Left lobe of liver (tissue), 2 donors: ENCODE measurements around the gene ARIH1. TPM values are rescaled to one million over a fixed set of nuclear protein-coding genes. Genes with fewer than 3 reads are reported as not detected.
A peak's percentile ranks its signal among the peaks of the same experiment; 100 is the strongest.
"Not testable (repeated sequence)": the region's sequence is repeated elsewhere in the genome, so short reads cannot be mapped to it uniquely, and the experiment has no call there.

Source experiments
- ATAC-seq: fragments of 200-7000 bp; cut with Tn5 transposase; one replicate; pipeline ENCODE4 v1.9.1; 2020; ENCODE audit warnings: mild to moderate bottlenecking, moderate library complexity
- DNase-seq: peaks from one replicate; pipeline ENCODE4 v3.0.0-alpha.2; 2020; ENCODE audit warnings: low spot score
- total RNA-seq: library from RNA; stranded (reverse); gene quantifications from one replicate; pipeline ENCODE4 v1.2.1, GENCODE V29; 2021
- donor health status: DM: no; HTN: no; CAD: no; lungs with moderate emphysema.
- donor health status: DM: no; HTN: yes; CAD: no.

ARIH1 gene
- total RNA-seq, 1 donor from 2014 or later, result 65.9 TPM

DNA sequence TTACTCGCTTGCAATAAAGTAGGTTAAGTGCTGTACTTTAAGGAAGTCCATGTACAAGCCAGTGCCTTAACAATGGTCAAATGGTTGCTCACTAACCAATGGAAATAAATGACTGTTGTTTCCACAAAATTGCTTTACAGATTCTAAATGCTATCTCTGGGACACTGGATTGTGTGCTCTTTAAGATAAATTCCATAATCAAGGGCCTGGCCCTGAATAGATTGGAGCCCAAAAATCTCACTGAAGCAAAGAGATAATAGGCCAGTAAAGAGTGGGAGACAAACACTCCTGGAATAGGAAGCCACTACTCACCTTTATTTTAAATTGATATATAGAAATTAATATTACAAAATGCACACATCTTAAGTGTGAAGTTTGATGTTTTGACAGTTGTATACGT, 118.0 kb downstream of the ARIH1 start:
- DNase-seq, result no peak
- ATAC-seq, result no peak

DNA sequence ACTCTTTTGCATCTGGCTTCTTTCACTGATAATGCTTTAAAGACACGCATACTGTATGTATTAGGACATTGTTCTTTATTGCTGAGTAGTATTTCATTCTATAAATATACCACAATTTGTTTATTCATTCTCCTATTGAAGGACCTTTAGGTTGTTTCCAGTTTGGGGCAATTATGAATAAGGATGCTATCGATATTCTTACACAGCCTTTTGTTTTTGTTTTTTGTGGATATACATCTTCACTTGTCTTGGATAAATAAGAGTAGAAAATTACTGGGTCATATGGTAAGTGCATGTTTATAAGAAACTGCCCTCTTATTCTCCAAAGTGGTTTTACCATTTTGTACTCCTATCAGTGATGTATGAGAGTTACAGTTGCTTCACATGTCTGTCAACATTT, 118.5 kb downstream of the ARIH1 start:
- no peak for ATAC-seq
- no peak for DNase-seq

DNA sequence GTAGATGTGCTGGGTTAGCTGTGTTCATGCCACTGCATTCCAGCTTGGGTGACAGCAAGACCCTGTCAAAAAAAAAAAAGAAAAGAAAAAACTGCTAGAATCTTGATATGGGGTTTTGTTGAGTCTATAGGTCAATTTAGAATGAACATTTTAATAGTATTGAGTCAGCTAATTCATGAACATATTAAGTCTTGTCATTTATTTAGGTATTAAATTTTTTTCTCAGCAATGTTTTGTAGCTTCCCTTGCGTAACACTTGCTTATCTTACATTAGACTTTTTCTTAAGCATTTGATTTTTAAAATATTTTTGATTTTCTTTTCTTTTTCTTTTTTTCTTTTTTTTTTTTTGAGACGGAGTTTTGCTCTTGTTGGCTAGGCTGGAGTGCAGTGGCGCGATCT, 119.7 kb downstream of the ARIH1 start:
- ATAC-seq, result no peak
- DNase-seq, result no peak

DNA sequence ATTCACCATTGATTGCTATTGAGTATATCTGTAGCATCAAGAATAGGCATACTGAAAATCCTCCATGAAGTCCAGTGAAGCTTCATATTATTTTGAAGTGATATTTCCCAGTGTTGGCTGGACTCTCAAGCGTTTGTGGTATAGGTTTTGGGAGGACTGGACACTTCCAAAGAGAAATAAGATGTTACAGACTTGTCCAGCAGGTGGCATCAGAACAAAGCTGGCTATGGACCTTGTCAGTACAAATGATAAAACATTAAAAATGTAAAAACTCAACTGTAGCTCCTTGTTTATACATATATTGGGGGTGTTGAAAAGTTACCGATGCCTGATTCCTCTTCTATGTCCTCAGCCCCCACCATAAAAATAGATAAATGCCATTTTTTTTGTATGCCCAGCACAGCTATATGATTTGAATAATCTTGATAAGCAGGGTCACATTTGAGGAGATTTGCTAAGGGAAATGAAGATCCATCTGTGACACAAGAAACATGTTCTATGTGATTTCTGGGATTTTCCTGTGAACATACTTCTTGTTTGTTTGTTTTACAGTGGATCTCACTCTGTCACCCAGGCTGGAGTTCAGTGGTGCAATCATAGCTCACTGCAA, 125.8 kb downstream of the ARIH1 start:
- DNase-seq (no peak), ATAC-seq (peak; percentile 88)

DNA sequence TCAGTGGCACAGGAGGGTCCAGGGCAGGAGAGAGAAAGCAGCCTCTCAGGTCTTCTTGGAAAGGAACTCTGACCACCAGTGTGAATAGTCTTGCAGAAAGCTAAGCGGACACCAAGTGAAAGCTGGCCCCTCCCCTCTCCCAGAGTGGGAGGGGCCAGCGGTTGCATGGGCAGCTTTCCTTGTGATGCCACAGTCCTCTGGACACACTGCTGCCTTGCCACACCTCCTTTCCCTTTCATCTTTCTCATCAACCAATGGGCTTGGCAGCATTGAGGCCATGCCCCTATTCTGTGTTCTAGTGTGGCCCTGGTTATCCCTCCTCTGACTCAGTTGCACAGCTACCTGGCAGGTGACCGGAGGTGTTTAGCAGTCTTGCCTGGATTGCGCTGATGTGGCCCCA, 130.7 kb downstream of the ARIH1 start:
- ATAC-seq, result no peak

DNA sequence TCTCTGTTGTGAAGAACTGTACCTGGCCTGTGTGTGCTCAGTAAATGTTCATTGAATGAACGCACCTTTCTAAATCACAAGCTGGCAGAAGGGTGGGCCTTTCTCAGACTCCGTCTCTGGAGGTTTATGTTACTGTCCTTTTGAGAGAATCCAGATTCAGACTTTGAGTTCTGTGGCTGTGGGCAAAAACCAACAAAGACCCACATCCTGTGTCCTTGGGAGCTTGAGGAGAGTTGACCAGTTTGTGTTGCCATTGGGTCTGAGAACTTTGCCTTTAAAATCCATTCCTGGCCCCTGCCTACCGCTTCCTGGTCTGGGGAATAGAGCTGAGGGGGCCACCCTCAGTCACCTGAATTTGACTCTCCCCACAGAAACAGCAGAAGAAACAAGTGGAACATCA, 134.0 kb downstream of the ARIH1 start:
- not testable (repeated sequence) for DNase-seq, ATAC-seq

More for the DNA sequence above, 130.7 kb downstream of the ARIH1 start:
- DNase-seq, result no peak

DNA sequence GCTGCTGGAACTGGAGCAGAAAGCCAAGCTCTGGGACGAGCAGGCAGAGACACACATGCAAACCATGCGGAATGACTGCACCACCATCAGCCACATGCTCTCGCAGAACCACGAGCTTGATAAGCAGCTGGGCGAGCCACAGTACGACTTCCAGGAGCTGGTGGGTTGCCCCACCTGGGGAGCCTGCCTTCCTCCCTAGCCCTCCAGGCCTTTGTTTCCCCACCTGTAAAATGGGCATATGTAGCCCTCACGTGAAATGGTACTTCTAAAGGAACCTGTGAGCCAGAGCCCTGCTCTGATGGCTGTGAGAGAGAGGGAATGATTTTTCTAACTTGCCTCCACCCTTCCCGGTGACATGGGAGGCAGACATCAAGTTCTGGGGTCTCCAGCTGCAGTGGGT, 135.7 kb downstream of the ARIH1 start:
- no peak for DNase-seq
- no peak for ATAC-seq

DNA sequence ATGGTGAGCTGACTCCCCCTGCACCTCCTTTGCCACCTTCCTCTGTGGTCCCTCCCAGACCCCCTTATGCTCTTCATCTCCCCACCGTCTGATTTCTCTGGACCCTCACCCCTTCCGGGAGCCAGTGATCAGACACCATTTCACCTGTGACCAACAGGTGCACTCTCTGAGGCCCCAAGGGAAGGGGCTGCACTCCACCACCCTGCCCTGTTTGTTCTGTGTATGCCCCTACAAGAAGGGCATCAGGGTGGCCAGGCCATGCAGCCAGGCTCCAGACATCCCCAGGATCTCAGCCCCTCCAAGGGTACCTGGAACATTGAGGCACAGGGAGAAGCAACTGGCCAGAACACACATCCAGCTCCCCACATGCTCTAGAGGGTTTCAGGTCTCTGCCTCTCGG, 138.2 kb downstream of the ARIH1 start:
- not testable (repeated sequence) for DNase-seq, ATAC-seq

DNA sequence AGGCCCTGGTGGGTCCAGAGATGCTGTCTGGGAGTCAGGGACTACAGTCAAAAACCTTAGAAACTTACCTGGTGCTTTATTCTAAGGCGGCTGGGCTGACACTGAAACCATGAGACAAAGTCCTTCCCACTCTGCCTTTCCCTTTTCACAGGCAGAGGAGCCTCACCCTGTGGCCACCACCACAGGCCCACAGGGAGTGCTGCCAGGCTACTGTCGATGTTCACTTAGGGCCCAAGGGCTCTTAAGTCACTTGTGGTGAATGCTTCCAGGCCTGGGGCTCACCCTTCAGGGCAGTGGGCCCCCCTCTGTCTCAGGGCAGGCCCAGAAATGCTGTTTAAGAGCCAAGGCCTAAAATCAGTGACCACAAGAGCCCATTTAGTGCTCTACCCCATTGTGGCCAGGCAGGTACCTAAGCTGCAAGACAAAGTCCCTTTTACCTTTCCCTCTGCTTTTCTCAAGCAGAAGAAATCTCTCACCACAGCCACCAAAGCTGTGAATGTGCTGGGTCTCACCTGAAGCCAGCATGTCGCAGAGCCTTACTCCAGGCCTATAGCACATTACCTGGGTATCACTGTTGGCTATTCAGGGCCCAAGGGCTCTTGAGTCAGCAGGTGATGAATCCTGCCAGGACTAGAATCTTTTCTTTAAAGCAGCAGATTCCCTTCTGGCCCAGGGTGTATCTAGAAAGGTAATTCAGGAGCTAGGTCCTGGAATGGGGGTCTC, 140.8 kb downstream of the ARIH1 start:
- ATAC-seq (no peak), DNase-seq (no peak)

DNA sequence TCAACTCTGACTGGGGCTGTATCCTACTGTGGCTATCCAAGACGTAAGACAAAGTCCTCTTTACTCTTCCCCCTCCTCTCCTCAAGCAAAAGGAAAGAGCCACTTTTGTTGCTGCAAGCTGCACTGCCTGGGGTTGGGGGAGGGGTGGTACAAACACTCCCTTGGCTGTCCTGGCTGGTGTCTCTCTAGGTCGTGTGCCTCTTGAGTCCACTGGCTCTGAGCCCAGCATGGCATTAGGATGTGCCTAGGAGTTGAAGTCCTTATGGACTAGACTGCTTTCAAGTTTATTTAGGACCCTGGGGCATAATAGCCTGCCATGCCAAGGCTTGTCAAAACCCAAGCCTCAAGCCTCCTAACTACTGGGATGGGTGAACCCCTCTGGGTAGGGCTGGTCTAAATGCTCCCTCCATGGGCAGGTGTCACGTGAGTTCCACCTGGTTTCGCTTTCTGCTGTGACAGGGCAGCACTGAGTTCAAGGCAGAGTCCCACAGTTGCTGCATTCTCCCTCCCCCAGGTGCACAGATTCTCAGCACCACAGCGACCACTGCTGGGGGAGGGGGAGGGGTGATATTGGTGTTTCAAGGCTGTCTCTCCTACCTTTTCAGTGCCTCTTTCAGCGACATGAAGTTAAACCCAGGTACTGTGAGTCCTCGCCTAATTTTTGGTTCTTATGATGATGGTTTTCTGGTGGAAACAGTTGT, 141.6 kb downstream of the ARIH1 start:
- not testable (repeated sequence) for DNase-seq
- ATAC-seq, result peak; percentile 79

DNA sequence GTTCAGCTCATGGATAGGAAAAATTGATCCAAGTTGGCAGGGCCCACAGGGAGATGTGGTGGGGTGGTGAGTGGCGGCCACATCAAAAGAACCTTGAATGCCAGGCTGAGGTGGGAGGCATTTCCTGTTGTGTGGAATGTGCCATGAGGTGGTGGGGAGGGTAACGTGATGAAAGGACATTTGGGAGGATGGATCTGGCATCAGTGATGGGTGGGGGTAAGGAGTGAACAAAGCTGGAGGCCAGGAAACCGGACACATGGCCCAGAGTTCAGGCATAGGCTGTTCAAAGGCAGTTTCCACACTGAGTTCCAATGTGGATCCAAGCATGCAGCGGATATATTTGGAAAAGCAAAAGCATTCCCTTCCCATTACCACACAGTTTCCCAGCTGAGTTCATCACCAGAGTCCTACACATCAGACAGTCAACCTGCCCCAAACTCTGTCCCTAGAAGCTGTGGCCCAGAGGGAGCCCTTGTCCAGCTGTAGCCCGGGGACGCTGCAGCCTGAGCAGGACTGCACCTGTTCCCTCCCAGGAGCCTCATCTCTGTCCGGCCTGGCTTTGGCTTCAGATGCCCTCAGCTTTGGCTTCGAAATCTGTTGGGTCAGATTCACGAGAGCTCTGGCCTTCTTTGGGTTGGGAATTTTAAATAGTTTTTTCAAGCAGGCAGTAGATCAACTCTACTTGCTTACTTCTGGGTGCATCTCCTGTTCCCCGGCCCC, 142.5 kb downstream of the ARIH1 start:
- ATAC-seq (no peak), DNase-seq (no peak)

DNA sequence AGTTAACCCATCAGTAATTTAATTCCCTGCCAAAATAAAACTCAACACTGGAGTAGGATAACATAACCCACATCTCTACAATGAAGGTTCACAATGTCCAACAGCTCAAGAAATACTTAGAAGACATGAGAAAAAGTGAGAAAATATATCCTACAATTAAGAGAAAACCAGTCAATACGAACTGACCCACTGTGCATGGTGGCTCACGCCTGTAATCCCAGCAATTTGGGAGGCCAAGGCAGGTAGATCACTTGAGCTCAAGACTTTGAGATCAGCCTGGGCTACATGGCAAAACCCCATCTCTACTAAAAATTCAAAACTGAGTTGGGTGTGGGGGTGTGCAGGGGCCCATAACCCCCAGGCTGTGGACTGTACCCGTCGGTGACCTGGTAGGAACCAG, 149.7 kb downstream of the ARIH1 start:
- not testable (repeated sequence) for ATAC-seq, DNase-seq

DNA sequence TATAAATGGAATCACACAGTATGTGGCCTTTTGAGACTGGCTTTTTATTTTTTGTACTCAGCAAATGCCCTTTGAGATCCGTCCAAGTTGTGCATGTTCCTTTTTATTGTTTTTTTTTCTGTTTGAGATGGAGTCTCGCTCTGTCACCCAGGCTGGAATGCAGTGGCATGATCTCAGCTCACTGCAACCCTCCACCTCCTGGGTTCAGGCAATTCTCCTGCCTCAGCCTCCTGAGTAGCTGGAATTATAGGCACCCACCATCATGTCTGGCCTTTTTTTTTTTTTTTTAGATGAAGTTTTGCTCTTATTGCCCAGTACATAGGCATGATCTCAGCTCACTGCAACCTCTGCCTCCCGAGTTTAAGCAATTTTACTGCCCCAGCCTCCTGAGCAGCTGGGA, 152.0 kb downstream of the ARIH1 start:
- not testable (repeated sequence) for DNase-seq, ATAC-seq

DNA sequence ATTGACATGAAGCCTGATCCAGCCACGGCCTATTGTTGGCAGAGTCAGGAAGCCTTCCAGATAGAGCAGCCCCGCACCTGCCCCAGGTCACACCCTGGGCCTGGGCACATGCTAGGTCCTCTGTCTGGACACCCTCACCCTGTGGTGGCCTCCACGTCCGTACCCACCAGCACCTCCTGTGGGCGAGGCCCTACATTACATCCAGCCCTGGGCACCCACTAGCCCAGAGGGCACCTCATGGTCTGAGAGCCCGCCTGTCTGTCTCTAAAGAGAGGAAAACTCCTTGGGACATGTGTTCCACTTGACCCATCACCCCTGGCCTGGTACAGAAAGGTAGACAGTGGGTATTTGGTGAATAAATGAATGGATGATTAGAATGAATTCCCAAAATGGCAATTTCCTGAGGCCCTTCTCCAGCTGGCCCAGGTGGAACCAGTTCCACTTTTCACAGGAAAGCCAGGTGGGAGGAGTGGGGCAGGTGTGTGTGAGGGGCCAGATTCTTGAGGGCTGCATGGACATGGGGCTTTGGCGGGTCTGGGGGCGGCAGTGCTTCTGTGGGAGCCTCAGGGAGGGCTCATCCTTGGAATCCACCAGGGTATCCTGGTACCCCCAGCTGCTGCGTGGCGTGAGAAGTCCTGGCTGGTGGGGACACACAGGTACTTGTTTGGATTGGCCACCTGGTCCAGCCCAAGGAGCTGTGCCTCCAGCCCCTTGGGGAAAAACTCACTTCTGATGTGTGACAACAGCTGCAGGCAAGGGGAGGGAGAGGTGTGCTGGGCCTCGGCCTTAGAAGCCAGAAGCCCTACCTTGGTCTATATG, 154.3 kb downstream of the ARIH1 start:
- ATAC-seq, DNase-seq: not testable (repeated sequence)

DNA sequence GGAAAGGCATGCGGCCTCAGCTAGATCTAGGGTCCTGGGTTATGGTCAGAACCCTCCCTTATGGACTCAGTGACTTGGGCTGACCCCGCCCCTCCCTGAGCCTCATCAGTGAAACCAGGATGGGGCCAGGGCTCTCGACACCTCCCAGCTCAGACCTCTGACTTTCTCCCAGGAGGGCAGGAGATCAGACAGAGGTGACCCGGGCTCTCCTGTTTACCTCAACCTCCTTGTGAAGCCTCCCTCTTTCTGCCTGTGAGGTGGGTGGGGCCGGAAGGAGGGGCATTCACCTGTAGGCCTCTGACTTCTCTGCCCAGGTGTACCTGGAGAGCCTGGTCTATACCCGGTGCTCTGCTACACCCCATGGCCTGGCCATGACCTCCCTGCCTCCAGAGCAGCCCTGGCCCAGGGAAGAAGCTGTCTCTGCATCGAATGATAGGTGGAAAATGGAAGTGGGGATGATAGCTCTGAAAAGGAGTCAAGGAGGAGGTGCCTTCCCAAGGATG, 155.0 kb downstream of the ARIH1 start:
- DNase-seq, ATAC-seq: not testable (repeated sequence)

DNA sequence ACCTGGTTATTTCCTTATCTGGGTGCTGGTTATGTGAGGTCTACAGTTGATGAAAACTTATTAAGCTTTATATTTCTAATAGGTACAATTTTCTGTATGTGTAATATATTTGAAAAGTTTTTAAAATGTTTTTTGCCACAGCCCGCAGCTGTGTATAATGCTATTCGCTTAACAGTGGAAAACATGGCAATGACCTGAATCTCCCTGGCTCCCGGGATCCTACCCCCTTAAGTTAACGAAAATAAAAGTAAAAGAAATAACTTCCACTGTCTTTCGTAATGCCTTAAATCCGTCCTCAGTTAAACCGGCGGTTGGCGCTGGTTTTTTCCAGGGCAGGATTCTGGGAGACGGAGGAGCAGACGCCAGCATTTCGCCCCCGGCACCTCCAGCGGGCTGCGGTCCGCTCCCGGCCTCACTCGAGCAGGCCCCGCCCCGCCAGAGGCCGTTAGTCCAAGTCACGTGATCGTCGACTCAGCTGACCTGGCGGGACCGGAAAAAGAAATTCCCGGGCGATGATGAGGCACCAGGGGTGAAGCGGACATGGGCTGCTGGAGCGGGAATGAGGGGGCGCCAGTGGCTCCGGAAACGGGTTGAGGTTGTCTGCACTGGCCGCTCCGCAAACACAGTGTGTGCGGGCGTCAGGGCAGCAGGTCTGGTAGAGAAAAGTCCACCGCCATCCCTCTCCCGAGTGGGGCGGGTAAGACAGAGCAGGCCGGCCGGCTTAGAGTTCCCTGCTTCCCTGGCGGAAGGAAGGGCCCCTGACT, 162.6 kb downstream of the ARIH1 start:
- DNase-seq (peak; percentile 62), ATAC-seq (peak; percentile 68)

DNA sequence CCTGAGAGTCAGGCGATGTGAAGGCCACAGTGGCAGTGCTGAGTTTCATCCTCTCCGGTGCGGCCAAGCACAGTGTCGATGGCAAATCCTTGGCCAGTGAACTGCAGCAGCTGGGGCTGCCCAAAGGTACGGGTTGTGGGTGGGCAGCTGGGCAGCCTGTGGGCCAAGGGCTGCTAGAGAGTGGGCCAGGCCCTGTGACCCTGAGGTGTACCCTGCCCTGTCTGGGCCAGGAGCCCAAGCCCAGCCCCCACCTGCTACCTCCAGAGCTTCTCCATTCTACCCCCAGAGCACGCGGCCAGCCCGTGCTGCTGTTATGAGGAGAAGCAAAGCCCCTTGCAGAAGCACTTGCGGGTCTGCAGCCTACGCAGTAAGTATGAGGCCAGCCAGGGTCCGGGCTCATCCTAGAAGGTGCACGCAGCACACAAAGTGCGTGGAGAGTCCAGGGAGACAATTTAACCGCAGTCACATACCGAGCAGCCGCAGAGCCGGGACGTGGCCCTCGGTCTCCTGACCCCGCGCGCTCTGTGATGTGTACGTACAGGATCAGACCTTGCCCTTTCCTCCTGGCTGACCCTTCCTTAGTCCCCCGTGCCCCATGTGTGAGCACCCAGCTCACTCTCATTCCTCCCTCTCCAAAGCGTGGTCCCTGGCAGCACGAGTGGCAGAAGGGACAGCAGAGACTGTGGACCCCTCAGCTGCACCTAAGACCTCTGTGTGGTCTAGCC, 165.8 kb downstream of the ARIH1 start:
- ATAC-seq, result peak; percentile 76
- DNase-seq, result not testable (repeated sequence)

DNA sequence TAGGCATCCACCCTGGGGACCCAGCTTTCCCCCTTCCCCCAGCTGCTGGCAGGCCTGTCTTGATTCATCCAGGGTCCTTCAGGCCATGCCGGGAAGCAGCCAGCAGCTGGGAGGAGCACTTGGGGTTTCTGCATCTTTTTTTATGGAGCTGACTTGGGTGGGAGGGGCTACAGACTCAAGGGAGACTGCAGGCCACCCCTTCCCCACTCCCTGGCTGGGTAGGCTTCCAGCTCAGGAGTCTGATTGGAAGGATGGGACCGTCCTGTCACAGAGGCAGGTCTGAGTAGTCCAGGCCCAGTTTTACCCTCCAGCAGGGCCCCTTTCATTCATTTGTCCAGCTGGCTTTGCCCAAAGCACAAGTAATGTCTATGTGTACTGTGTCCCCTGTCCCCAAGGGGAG, 168.1 kb downstream of the ARIH1 start:
- DNase-seq, ATAC-seq: not testable (repeated sequence)
